HG02588 (cell line): ENCODE measurements around the gene PRRX2.

Experiments used
- ATAC-seq: cut with Tn5 transposase; IDR thresholded peaks from one replicate; pipeline ENCODE4 v1.9.1; 2021; ENCODE audit warnings: mild to moderate bottlenecking, moderate library complexity; ENCODE audit not compliant: unreplicated experiment

Gene PRRX2

DNA sequence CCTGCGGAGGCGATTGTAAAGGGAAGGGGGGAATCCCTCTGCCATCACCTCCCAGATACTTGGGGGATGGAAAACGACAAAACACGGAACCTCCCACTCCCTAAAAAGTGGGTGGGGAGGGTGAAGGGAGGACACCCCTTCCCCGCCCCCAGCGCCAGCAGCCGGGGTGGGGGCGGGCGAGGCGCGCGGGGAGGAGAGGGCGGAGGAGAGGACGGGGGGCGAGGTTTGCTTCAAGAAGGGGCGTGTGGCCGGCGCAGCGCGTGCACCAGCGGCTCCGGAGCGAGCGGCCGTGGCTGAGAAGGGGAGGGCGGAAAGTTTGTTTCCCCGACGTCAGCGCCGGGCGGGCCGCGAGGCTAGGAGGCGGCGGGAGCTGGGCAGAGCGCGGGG is at the start of gene PRRX2:
Gene PRRX2 (plus strand): TSS at position 259 of the 387 bp plus-strand sequence. CDS start 221 bp downstream, outside the sequence.
- ATAC-seq, result no peak

DNA sequence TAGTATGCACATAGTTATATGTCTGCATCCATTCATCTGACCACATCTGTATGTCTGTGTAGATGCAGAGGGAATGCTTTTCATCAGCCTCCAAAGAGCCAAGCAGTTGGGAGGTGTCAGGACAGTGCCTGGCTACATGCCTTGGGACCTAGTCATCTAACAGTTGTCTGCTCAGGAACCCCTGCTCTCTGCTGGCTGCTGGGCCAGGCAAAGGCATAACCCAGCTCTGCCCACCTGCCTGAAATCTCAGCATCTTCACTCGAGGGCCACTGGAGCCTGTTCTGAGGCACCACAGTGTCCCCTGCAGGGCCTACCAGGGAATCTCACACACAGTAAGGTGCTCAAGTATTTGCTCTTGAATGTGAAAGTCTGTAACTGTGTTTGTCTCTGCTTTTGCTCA is 48.3 kb upstream of the PRRX2 start:
- no peak for ATAC-seq

GRCh38 chr9:129619787-129620668 is 45.4 kb upstream of the PRRX2 start:
- no peak for ATAC-seq

DNA sequence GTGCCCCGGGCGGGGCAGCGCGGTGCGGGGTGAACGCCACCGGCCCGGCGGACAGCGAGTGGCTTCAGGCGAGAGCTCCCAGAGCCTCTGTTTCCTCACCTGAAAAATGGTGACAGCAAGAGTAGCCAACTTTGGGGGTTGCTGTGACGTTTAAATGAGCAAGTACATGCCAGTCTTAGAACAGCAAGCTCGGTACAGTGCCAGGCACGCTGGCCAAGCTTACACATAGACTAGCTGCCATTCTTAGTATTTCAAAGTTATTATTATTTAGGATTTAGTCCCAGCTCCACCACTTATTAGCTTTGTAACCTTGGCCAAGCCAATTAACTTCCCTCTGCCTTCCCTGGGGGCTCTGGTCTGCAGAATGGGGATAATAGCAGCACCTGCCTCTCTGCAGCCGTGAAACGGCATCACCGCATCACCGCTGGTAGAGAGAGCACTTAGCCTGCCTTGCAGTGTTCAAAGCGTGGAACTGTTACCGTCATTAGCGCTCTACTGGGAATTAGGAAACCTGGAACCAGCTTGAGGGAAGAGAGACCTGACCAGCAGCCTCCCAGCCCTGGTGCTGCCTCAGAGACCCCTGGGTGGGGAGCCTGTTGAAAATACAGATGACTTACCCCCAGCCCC is 44.7 kb upstream of the PRRX2 start, which contains the start of gene C9orf50:
Gene C9orf50 (minus strand): TSS at position 433 of the 627 bp plus-strand sequence. CDS start 527 bp downstream, outside the sequence.
- no peak for ATAC-seq

DNA sequence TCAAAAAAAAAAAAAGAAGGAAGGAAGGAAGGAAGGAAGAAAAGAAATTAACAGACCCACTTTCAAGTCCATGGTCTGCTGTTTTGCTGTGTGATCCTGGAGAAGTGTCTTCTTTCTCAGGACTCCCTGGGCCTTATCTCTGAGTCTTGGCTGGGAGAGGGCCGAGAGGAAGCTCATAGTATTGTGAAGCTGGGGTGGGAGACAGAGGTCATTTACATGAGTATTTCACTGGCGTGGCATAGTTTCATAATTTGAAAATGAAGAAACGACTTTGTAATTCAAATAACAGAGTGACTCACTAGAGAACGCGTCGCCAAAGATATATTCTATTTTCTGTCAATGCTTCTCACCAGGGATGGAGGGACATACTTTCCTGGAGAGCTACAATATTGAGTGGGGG is 42.1 kb upstream of the PRRX2 start:
- no peak for ATAC-seq

GRCh38 chr9:129624168-129624759 is 41.2 kb upstream of the PRRX2 start:
- no peak for ATAC-seq

DNA sequence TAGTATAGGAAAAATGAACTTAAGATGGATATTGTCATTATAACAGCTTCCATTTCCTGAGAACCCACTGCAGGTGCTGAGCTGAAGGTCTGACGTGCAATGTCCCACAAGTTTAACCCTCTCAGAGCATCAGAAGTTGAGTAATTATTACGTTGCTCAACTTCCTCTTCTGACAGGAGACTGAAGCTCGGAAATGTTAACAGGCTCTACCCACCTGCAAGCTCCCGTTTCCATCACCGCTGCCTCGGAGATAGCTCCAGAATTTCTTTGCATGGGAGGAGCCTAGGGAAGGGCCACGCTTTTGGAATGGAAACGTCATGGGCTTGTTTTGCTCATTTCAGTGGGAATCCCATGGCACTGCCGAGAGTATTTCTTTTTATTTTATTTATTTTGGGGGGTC is 40.5 kb upstream of the PRRX2 start:
- no peak for ATAC-seq

DNA sequence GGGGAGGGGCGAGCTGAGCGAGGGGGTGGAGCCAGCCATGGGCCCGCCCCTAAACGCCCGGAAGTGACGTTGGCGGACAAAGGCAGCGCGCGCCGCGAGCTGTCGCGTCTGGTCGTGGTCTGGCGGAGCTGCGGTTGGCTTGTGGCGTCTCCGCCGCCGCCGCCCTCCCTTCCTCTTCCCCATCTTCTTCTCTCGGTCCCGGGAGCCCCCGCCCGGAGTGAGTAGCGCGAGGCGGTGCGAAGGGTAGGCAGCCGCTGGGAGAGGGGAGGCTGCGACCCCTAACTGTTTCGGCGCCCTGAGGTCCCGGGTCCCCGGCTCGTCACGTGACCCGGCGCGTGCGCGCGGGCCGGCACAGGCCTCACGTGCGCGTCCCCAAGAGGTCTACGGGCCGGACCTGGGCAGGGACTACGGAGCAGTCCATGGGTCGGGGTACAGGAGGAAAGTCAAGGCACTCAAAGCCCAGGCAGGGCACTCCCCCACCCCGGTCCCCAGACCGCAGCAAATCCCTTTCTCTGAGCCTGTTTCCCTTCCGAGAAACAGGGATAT is 39.3 kb upstream of the PRRX2 start, which contains the start of gene NTMT1:
Gene NTMT1 (plus strand): TSS at position 85 of the 546 bp plus-strand sequence. CDS start 6,541 bp downstream, outside the sequence.
- ATAC-seq, result peak; percentile 71

DNA sequence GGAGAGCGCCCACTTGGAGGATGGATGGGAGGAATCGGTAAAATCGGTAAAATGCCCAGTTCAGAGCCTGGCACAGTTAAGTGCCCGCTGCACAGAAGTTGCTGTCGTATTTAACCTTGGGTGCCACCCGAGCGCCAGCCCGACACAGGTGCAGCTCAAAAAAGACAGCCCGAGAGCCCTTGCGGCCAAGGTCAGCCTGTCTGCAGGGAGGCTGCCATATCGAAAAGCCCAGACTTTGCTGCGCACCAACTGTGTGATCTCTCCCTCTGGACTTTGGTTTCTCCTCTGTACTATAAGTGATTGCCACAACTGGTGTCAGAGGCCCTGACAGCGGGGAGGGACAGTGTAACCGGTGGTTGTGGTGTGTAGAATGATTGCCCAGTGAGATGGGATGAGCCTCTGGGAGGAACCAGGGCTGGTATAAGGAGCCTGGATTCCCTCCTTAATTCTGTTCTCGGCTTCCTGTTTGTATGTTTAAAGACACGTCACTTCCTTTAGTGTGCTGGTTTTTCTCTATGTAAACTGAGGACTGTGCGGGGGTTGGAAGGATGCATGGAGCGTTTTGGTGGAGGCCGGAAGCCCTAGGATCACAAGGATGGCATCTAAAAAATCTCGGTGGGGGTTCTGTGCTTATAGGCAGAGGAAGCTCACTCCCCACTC is 38.7 kb upstream of the PRRX2 start:
- ATAC-seq, result peak; percentile 14

- ATAC-seq, result no peak
Observed at GRCh38 chr9:129627556-129628440, 37.6 kb upstream of the PRRX2 start.

DNA sequence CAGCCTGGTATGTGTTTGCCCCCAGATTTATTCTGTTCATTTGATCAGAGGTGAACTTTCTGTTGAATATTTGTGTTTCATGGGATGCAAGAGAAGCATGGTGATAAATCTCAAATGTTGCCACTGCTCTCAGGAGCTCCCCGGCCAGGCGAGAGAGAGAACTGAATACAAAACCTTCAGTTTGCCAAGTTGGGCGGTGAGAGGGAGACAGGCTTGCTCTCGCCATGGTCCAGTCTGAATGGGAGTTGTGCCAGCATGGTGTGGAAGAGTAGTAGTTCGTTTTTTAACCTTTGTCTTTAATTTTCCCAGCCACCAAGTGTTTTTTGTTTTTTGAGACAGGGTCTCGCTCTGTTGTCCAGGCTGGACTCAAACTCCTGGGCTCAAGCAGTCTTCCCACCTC is 36.7 kb upstream of the PRRX2 start:
- no peak for ATAC-seq

GRCh38 chr9:129629251-129629820 is 36.1 kb upstream of the PRRX2 start:
- no peak for ATAC-seq

DNA sequence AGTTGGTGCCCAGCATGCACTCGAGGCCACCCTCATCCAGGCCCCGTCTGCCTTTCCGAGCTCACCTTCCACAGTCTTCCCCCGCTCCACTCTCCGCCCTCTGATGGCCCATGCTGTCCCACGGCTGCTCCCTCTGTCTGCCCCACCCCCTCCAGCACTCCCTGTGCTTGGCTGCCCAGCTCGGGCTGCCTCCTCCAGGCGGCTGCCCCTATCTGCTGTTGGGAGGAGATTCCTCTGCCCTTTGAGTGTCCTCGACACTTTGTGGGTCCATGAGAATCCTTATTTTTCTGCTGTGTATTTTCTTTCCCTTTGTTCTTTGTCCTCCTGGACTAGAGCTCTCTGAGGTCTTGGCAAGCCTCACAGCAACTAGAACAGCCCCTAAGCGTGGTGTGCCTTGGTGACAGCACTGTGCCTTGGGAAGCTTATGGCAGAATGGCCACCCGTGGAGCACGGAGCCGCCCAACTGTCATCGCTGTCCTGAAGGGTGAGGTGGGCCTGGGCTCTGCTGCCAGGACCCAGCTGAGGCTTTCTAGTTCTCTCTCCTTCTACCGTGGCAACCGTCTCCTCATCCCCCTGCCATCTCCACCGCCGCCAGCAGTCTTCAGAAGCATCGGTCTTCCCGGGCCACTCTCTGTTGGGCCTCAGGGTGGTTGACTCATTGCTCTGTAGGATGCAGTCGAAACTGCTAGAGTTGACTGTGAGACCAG is 34.3 kb upstream of the PRRX2 start:
- ATAC-seq, result no peak

- no peak for ATAC-seq
Observed at GRCh38 chr9:129631674-129632129, 33.7 kb upstream of the PRRX2 start.

- no peak for ATAC-seq
Observed at GRCh38 chr9:129632460-129632859, 33.0 kb upstream of the PRRX2 start.

- ATAC-seq, result no peak
Observed at GRCh38 chr9:129633207-129633606, 32.2 kb upstream of the PRRX2 start.

DNA sequence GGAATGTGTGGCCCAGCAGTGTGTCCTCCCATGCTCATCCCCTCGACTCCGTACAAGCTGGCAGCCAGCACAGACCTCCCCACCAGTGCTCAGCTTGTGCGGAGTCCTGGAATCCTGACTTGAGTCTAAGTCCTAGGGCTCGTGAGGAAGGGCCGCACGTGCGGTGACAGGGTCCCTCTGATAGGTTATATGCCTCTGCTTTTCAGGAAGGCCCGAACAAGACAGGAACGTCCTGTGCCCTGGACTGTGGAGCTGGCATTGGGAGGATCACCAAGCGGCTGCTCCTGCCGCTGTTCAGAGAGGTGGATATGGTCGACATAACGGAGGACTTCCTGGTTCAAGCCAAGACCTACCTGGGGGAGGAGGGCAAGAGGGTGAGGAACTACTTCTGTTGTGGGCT is 31.6 kb upstream of the PRRX2 start:
- ATAC-seq, result no peak

DNA sequence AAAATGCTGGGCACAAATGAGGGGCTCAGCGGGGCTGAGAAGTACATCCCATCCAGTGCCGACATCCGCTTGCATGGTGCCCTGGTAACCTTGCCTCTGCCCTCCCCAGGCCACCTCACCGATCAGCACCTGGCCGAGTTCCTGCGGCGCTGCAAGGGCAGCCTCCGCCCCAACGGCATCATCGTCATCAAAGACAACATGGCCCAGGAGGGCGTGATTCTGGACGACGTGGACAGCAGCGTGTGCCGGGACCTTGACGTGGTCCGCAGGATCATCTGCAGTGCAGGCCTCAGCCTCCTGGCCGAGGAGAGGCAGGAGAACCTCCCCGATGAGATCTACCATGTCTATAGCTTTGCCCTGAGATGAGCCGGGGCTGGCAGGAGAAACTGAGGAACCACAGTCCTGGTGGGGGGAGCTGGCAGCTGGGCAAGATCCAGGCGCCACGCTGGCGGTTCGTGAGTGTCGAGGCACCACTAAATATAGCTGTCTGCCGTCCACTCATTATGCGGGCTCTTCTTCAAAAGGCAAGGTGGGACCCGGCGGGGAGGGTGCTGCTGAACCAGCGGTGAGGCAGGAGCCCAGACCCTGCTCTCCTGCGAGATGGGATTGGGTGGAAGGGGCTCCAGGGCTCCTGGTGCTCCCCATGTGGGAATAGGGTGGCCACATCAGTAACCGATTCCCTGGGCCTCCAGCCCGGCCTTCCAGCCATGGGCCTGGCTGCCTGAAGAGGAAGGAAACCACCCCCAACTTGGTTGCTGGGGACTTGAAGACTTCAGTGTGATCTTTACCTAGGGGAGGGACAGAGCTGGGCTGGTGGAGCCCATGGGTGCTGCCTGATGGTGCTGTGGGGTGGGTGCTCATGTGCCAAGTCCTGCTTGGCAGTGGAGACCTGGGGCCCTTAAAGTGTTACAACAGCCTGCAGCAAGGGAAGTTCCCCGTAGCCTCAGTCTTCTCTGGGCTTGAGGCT is 30.1 kb upstream of the PRRX2 start:
- no peak for ATAC-seq
